Common myeloid progenitor, CD34-positive (primary cell): ENCODE measurements around the gene ENTPD1.
"Not testable (repeated sequence)": the region's sequence is repeated elsewhere in the genome, so short reads cannot be mapped to it uniquely, and the experiment has no call there.

Source experiments
- CTCF ChIA-PET: fragments of 350-600 bp; sonication (Branson Sonifier 250); formaldehyde crosslinking; loops from one replicate; lab custom pipeline; 2021; ENCODE audit warnings: antibody characterized with exemption; lab: Charles Lee
- POLR2A ChIA-PET: fragments of 350-600 bp; sonication (Branson Sonifier 250); formaldehyde crosslinking; loops from one replicate; lab custom pipeline; 2021; ENCODE audit warnings: antibody characterized with exemption; lab: Charles Lee
- DNase-seq, 3 donors: peaks; one replicate each; pipeline versions ENCODE4 v3.0.0 to v3.0.0-alpha.2; 2013
- H3K27ac ChIP-seq, 2 experiments: 1 replicate in 1 of 2; 2 replicates in 1 of 2; pipeline ENCODE4 v1.7.0; 2013; ENCODE audit warnings: inconsistent platforms in 2 of 2, low read length in 2 of 2, mild to moderate bottlenecking in 2 of 2, low read depth in 1 of 2, moderate library complexity in 1 of 2; ENCODE audit not compliant: severe bottlenecking in 2 of 2, insufficient read depth in 1 of 2, poor library complexity in 1 of 2
- H3K27me3 ChIP-seq, 5 experiments: replicated peaks in 2 of 5; 1 replicate in 3 of 5; 2 replicates in 2 of 5; pipeline versions ENCODE4 v1.6.1 to v1.7.0; 2013; ENCODE audit warnings: low read length in 4 of 5, mild to moderate bottlenecking in 2 of 5, moderate library complexity in 2 of 5, inconsistent platforms in 1 of 5; ENCODE audit not compliant: insufficient read depth in 5 of 5, control insufficient read depth in 4 of 5
- H3K36me3 ChIP-seq, 4 experiments: 1 replicate in 2 of 4; 2 replicates in 2 of 4; pipeline versions ENCODE4 v1.6.1 to v1.7.0; 2013; ENCODE audit warnings: low read length in 3 of 4, control low read depth in 1 of 4, mild to moderate bottlenecking in 1 of 4; ENCODE audit not compliant: control insufficient read depth in 4 of 4, insufficient read depth in 4 of 4
- H3K4me1 ChIP-seq, 4 experiments: 1 replicate in 3 of 4; 2 replicates in 1 of 4; pipeline versions ENCODE4 v1.6.1 to v1.7.1; 2013; ENCODE audit warnings: low read length in 3 of 4, mild to moderate bottlenecking in 3 of 4, control low read depth in 1 of 4, inconsistent platforms in 1 of 4, moderate library complexity in 1 of 4; ENCODE audit not compliant: control insufficient read depth in 4 of 4, insufficient read depth in 4 of 4; ENCODE audit errors: control extremely low read depth in 1 of 4
- H3K4me3 ChIP-seq, 7 experiments: 1 replicate in 4 of 7; 2 replicates in 3 of 7; pipeline versions ENCODE4 v1.5.1 to v1.7.0; 2013; ENCODE audit warnings: mild to moderate bottlenecking in 7 of 7, low read length in 6 of 7, moderate library complexity in 6 of 7, inconsistent platforms in 2 of 7, low read depth in 2 of 7, control low read depth in 1 of 7; ENCODE audit not compliant: insufficient read depth in 4 of 7, control insufficient read depth in 1 of 7; ENCODE audit errors: extremely low read depth in 1 of 7
- H3K9me3 ChIP-seq, 5 experiments: 1 replicate in 4 of 5; 2 replicates in 1 of 5; pipeline versions ENCODE4 v1.6.1 to v1.7.1; 2013; ENCODE audit warnings: low read length in 4 of 5, mild to moderate bottlenecking in 2 of 5, inconsistent platforms in 1 of 5, low read depth in 1 of 5, moderate library complexity in 1 of 5; ENCODE audit not compliant: control insufficient read depth in 4 of 5, insufficient read depth in 2 of 5; ENCODE audit errors: control extremely low read depth in 1 of 5
- WGBS: methylation state at CpG from one replicate; pipeline ENCODE4 v1.1.5; 2013; ENCODE audit not compliant: insufficient coverage; 5-methylcytosine and 5-hydroxymethylcytosine counted together

ENTPD1 gene

GRCh38 chr10:95908450-95908849 is 152.5 kb downstream of the ENTPD1 start:
- Histone ChIP-seq H3K9me3 (no peaks in the 10 kb centered on the region), H3K36me3 (peaks cover 0 to 19% (median 8%) of the 10 kb centered on the region in 4 experiments), H3K4me1 (peaks cover 0 to 8% (median 3%) of the 10 kb centered on the region in 4 experiments), H3K27ac (no peak overlapping the region), H3K4me3 (peak overlapping the region in 2 of 7 experiments; percentile 79 to 93), H3K27me3 (no peaks in the 10 kb centered on the region)
- CTCF ChIA-PET, result no interaction called here
- POLR2A ChIA-PET, result no interaction called here
- DNase-seq, result peak in 1 of 3 donors; percentile 2
- 67% methylated on average over 4 of the region's 4 CpGs for WGBS

- Histone ChIP-seq H3K9me3 (no peaks in the 10 kb centered on the region), H3K4me1 (peaks cover 0 to 8% (median 3%) of the 10 kb centered on the region in 4 experiments), H3K36me3 (peaks cover 0 to 10% (median 1%) of the 10 kb centered on the region in 4 experiments), H3K4me3 (no peak overlapping the region), H3K27ac (no peak overlapping the region), H3K27me3 (no peaks in the 10 kb centered on the region)
- WGBS, result 100% methylated on average over 2 of the region's 2 CpGs
- POLR2A ChIA-PET, result no interaction called here
- peak in 2 of 3 donors; percentile 14 to 20 for DNase-seq
- CTCF ChIA-PET, result no interaction called here
Observed at GRCh38 chr10:95909561-95909960, 153.6 kb downstream of the ENTPD1 start.

- H3K27ac ChIP-seq, H3K36me3 ChIP-seq, H3K27me3 ChIP-seq, CTCF ChIA-PET, DNase-seq, H3K4me1 ChIP-seq, H3K9me3 ChIP-seq, POLR2A ChIA-PET, H3K4me3 ChIP-seq: not testable (repeated sequence)
Observed at GRCh38 chr10:95916039-95916438, 160.1 kb downstream of the ENTPD1 start.
